Left lung (tissue), 10 donors: ENCODE data around the gene CD28. TPM values are rescaled to one million over a fixed set of nuclear protein-coding genes. Genes with fewer than 3 reads are reported as not detected.

Experiments used
- ATAC-seq: fragments of 200-7000 bp; cut with Tn5 transposase; one replicate; pipeline ENCODE4 v1.9.1; 2020; ENCODE audit warnings: moderate library complexity
- DNase-seq, 4 donors: peaks; one replicate each; pipeline ENCODE4 v3.0.0-alpha.2; 2013 to 2020
- H3K27ac ChIP-seq, 2 donors: fragments of 200-600 bp; sonication (generic) in 1 of 2; one replicate each; pipeline versions ENCODE4 v1.5.0 to v1.8.0; 2020 to 2021
- H3K27me3 ChIP-seq, 2 donors: fragments of 200-600 bp; sonication (generic) in 1 of 2; one replicate each; pipeline versions ENCODE4 v1.5.0 to v1.8.0; 2020 to 2021
- H3K36me3 ChIP-seq, 2 donors: fragments of 200-600 bp; sonication (generic) in 1 of 2; one replicate each; pipeline versions ENCODE4 v1.5.0 to v1.8.0; 2020 to 2021
- H3K4me1 ChIP-seq, 2 donors: fragments of 200-600 bp; one replicate each; pipeline ENCODE4 v1.8.0; 2021
- H3K4me3 ChIP-seq, 2 donors: fragments of 200-600 bp; sonication (generic) in 1 of 2; one replicate each; pipeline versions ENCODE4 v1.5.0 to v1.8.0; 2020 to 2021; ENCODE audit warnings: mild to moderate bottlenecking in 1 of 2
- H3K9me3 ChIP-seq, 2 donors: fragments of 200-600 bp; sonication (generic) in 1 of 2; one replicate each; pipeline versions ENCODE4 v1.5.0 to v1.8.0; 2020 to 2021
- intact Hi-C, 2 donors: fragments of 100-400 bp; cut with DNase I; formaldehyde crosslinking; loops; one replicate each; pipeline versions ENCODE4 v1.11.2 to v1.14.2; 2022
- polyA plus RNA-seq, 6 donors: library from polyadenylated mRNA; unstranded; fragments of 120-200 nt; gene quantifications; one replicate each; pipeline ENCODE4 v1.2.1, GENCODE V29; 2013; ENCODE audit not compliant: insufficient read length in 6 of 6
- total RNA-seq, 2 donors: library from RNA; stranded (reverse); fragmentation: NEBNext Ultra II Directional; extraction: Animal tissue kit (Norgen Biotek cat#: 25700); gene quantifications; one replicate each; pipeline ENCODE4 v1.2.1, GENCODE V29; 2021
- TF ChIP-seq, protein P1 (sequence below), 2 donors: fragments of 200-600 bp; sonication (generic) in 1 of 2; IDR thresholded peaks; one replicate each; pipeline versions ENCODE4 v1.5.0 to v1.8.0; 2021; ENCODE audit warnings: antibody characterized with exemption in 2 of 2
- donor health status: DM: no; HTN: yes; CAD: no.
- donor health status: DM: no; HTN: no; CAD: no.

CD28 gene
- total and polyA plus RNA-seq, 8 donors: 1.3 to 4.6 (median 2.4) TPM

GRCh38 chr2:203710952-203711351, 4.5 kb downstream of the CD28 start:
- Histone ChIP-seq H3K27me3 (no peaks in the 10 kb centered on the region), H3K36me3 (no peaks in the 10 kb centered on the region), H3K4me1 (no peaks in the 10 kb centered on the region), H3K27ac (no peak overlapping the region), H3K4me3 (no peak overlapping the region), H3K9me3 (no peaks in the 10 kb centered on the region)
- no peak for ATAC-seq
- no peak for DNase-seq
- TF ChIP-seq, protein P1, sequence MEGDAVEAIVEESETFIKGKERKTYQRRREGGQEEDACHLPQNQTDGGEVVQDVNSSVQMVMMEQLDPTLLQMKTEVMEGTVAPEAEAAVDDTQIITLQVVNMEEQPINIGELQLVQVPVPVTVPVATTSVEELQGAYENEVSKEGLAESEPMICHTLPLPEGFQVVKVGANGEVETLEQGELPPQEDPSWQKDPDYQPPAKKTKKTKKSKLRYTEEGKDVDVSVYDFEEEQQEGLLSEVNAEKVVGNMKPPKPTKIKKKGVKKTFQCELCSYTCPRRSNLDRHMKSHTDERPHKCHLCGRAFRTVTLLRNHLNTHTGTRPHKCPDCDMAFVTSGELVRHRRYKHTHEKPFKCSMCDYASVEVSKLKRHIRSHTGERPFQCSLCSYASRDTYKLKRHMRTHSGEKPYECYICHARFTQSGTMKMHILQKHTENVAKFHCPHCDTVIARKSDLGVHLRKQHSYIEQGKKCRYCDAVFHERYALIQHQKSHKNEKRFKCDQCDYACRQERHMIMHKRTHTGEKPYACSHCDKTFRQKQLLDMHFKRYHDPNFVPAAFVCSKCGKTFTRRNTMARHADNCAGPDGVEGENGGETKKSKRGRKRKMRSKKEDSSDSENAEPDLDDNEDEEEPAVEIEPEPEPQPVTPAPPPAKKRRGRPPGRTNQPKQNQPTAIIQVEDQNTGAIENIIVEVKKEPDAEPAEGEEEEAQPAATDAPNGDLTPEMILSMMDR (IDR thresholded peaks at IDR 0.05): no peak
- intact Hi-C loops: no loop called here

DNA sequence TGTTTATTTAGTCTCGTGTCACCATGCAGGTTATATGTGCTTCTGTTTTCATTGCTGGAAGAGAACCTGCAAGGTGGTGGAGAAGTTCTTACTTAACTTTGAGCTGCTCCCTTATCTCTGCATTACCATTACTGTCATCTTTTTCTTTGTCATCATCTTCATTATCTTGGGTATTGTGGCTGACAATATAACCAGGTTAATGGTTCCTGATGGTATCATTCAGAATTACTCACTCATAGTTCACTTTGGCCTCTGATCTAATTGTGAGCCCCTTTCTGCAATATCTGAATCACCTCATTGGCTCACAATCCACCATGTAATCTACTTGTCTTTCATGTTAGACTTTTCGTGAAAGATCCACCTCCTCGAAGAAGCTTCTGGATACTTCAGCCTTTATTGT, 5.0 kb downstream of the CD28 start:
- Histone ChIP-seq H3K4me3 (no peak overlapping the region), H3K9me3 (no peaks in the 10 kb centered on the region), H3K4me1 (no peaks in the 10 kb centered on the region), H3K27me3 (no peaks in the 10 kb centered on the region), H3K36me3 (no peaks in the 10 kb centered on the region), H3K27ac (no peak overlapping the region)
- intact Hi-C loops: no loop called here
- TF ChIP-seq, protein P1 (IDR thresholded peaks at IDR 0.05): no peak
- ATAC-seq (no peak), DNase-seq (no peak)

- intact Hi-C loops: no loop called here
- H3K27me3 ChIP-seq: no peaks in the 10 kb centered on the region
- H3K4me3 ChIP-seq: no peak overlapping the region
- DNase-seq: no peak
- peaks cover 0 to 2% of the 10 kb centered on the region in 2 donors for H3K4me1 ChIP-seq
- H3K9me3 ChIP-seq: no peaks in the 10 kb centered on the region
- ATAC-seq: no peak
- TF ChIP-seq, protein P1 (IDR thresholded peaks at IDR 0.05): no peak
- no peak overlapping the region for H3K27ac ChIP-seq
- no peaks in the 10 kb centered on the region for H3K36me3 ChIP-seq
These were observed 6.9 kb downstream of the CD28 start for GRCh38 chr2:203713381-203713780.

DNA sequence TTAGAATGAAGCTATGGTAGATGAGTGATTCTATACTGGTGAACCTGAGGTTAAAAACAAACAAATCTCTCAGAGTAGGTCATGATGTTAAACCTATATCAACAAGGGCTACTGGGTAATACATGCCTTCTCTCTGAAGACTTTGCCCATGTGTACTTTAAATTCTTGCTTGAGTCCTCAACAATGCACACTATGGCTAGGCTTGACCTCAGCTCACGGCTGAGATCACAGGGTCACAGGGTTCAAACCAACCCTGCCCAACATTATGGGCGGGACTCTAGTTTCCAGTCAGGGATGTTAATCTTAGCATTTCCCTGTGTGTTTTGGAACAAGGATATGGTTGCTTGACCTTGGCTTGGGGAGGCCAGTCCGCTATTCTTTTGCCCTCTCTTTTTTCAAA, 7.7 kb downstream of the CD28 start:
- DNase-seq (no peak), ATAC-seq (no peak)
- Histone ChIP-seq H3K27me3 (no peaks in the 10 kb centered on the region), H3K27ac (no peak overlapping the region), H3K4me1 (peaks cover 0 to 4% of the 10 kb centered on the region in 2 donors), H3K9me3 (no peaks in the 10 kb centered on the region), H3K36me3 (no peaks in the 10 kb centered on the region), H3K4me3 (no peak overlapping the region)
- TF ChIP-seq, protein P1 (IDR thresholded peaks at IDR 0.05): no peak
- intact Hi-C loops: no loop called here

- DNase-seq (no peak), ATAC-seq (no peak)
- TF ChIP-seq, protein P1 (IDR thresholded peaks at IDR 0.05): no peak
- peaks cover 0 to 4% of the 10 kb centered on the region in 2 donors for H3K4me1 ChIP-seq
- no peak overlapping the region for H3K4me3 ChIP-seq
- no peaks in the 10 kb centered on the region for H3K27me3 ChIP-seq
- intact Hi-C loops: no loop called here
- no peaks in the 10 kb centered on the region for H3K9me3 ChIP-seq
- H3K36me3 ChIP-seq: no peaks in the 10 kb centered on the region
- no peak overlapping the region for H3K27ac ChIP-seq
These were observed 9.3 kb downstream of the CD28 start for GRCh38 chr2:203715744-203716143.
